IMR-90 (cell line): ENCODE measurements around the gene CBX3. TPM values are rescaled to one million over a fixed set of nuclear protein-coding genes. Genes with fewer than 3 reads are reported as not detected.
A peak's percentile ranks its signal among the peaks of the same experiment; 100 is the strongest.
"Not testable (repeated sequence)": the region's sequence is repeated elsewhere in the genome, so short reads cannot be mapped to it uniquely, and the experiment has no call there.

Source experiments
- ATAC-seq: fragments of 200-7000 bp; cut with Tn5 transposase; 2 replicates; pipeline ENCODE4 v1.9.1; 2020; ENCODE audit warnings: low read depth, mild to moderate bottlenecking, moderate library complexity
- BruUV-seq: library from RNA; stranded (reverse); fragments of 400-500 nt; replicated peaks from 2 replicates; lab custom pipeline; 2021; lab: Mats Ljungman, UMichigan
- CTCF ChIA-PET: fragments of 300-600 bp; formaldehyde crosslinking; extraction: SDS; loops from one replicate; lab custom pipeline; 2021; ENCODE audit warnings: antibody characterized with exemption; lab: Yijun Ruan, JAX
- POLR2A ChIA-PET: fragments of 300-600 bp; sonication (Branson Sonifier 250); formaldehyde crosslinking; loops from one replicate; lab custom pipeline; 2022; ENCODE audit warnings: antibody characterized with exemption; ENCODE audit not compliant: unreplicated experiment; lab: Charles Lee
- DNase-seq: peaks from one replicate; pipeline ENCODE4 v3.0.0; 2013
- H2AFZ ChIP-seq: replicated peaks from 2 replicates; pipeline ENCODE3; 2013; ENCODE audit warnings: low read length, mild to moderate bottlenecking; ENCODE audit not compliant: poor library complexity
- H2AK5ac ChIP-seq: 2 replicates; pipeline ENCODE4 v1.6.1; 2013; ENCODE audit warnings: low read depth, low read length, inconsistent platforms
- H2AK9ac ChIP-seq: replicated peaks from 2 replicates; pipeline ENCODE3; 2013; ENCODE audit warnings: mild to moderate bottlenecking, low read depth, low read length, moderate library complexity; ENCODE audit not compliant: poor library complexity
- H2BK120ac ChIP-seq: 2 replicates; pipeline ENCODE4 v1.6.1; 2013; ENCODE audit warnings: low read depth, low read length, inconsistent platforms
- H2BK15ac ChIP-seq: 3 replicates; pipeline ENCODE4 v1.6.1; 2013; ENCODE audit warnings: low read depth, low read length, inconsistent platforms
- H2BK20ac ChIP-seq: 2 replicates; pipeline ENCODE4 v1.6.1; 2013; ENCODE audit warnings: low read depth, mild to moderate bottlenecking, inconsistent platforms, low read length, moderate library complexity
- H2BK5ac ChIP-seq: 2 replicates; pipeline ENCODE4 v1.6.1; 2013; ENCODE audit warnings: mild to moderate bottlenecking, low read depth, low read length, inconsistent platforms; ENCODE audit not compliant: poor library complexity, severe bottlenecking
- H3K14ac ChIP-seq: replicated peaks from 2 replicates; pipeline ENCODE4 v1.6.1; 2013; ENCODE audit warnings: low read depth, low read length, inconsistent platforms
- H3K18ac ChIP-seq: 2 replicates; pipeline ENCODE4 v1.6.1; 2013; ENCODE audit warnings: low read depth, low read length, control low read depth
- H3K23ac ChIP-seq: 2 replicates; pipeline ENCODE4 v1.6.1; 2013; ENCODE audit warnings: low read depth, low read length, inconsistent platforms
- H3K27ac ChIP-seq: 2 replicates; pipeline ENCODE4 v1.5.1; 2013; ENCODE audit warnings: mild to moderate bottlenecking, control low read depth, low read length; ENCODE audit not compliant: insufficient read depth
- H3K27me3 ChIP-seq: 2 replicates; pipeline ENCODE4 v1.6.1; 2013; ENCODE audit warnings: low read length; ENCODE audit not compliant: control insufficient read depth, insufficient read depth
- H3K36me3 ChIP-seq: 2 replicates; pipeline ENCODE4 v1.6.1; 2013; ENCODE audit warnings: low read length, mixed read lengths; ENCODE audit not compliant: control insufficient read depth, insufficient read depth
- H3K4ac ChIP-seq: 2 replicates; pipeline ENCODE4 v1.6.1; 2013; ENCODE audit warnings: low read depth, low read length, inconsistent platforms
- H3K4me1 ChIP-seq: 2 replicates; pipeline ENCODE4 v1.6.1; 2013; ENCODE audit warnings: low read length, mixed read lengths; ENCODE audit not compliant: control insufficient read depth, insufficient read depth
- H3K4me2 ChIP-seq: 2 replicates; pipeline ENCODE4 v1.6.1; 2013; ENCODE audit warnings: low read depth, mild to moderate bottlenecking, control low read depth, low read length, moderate library complexity
- H3K4me3 ChIP-seq: 2 replicates; pipeline ENCODE4 v1.5.1; 2013; ENCODE audit warnings: low read depth, mild to moderate bottlenecking, control low read depth, low read length, moderate library complexity; ENCODE audit not compliant: insufficient read depth
- H3K56ac ChIP-seq: 2 replicates; pipeline ENCODE4 v1.6.1; 2013; ENCODE audit warnings: low read length, inconsistent platforms; ENCODE audit not compliant: insufficient read depth; ENCODE audit errors: extremely low read depth
- H3K79me1 ChIP-seq, 2 experiments: 2 replicates each; pipeline ENCODE4 v1.6.1; 2013; ENCODE audit warnings: low read length in 2 of 2, inconsistent platforms in 1 of 2, low read depth in 1 of 2
- H3K9ac ChIP-seq: 2 replicates; pipeline ENCODE4 v1.6.1; 2013; ENCODE audit warnings: low read depth, low read length, control low read depth
- H3K9me1 ChIP-seq: 2 replicates; pipeline ENCODE4 v1.6.1; 2013; ENCODE audit warnings: low read length, inconsistent platforms; ENCODE audit not compliant: insufficient read depth
- H3K9me3 ChIP-seq: 2 replicates; pipeline ENCODE4 v1.6.1; 2013; ENCODE audit warnings: low read length; ENCODE audit not compliant: control insufficient read depth, insufficient read depth
- H4K20me1 ChIP-seq: 2 replicates; pipeline ENCODE4 v1.6.1; 2013; ENCODE audit warnings: low read length, inconsistent platforms; ENCODE audit not compliant: insufficient read depth
- H4K5ac ChIP-seq: 2 replicates; pipeline ENCODE4 v1.6.1; 2013; ENCODE audit warnings: mild to moderate bottlenecking, low read depth, low read length, control low read depth
- H4K8ac ChIP-seq, 2 experiments: 2 replicates each; pipeline ENCODE4 v1.6.1; 2013; ENCODE audit warnings: low read depth in 2 of 2, low read length in 2 of 2, control low read depth in 1 of 2, inconsistent platforms in 1 of 2
- H4K91ac ChIP-seq: 2 replicates; pipeline ENCODE4 v1.6.1; 2013; ENCODE audit warnings: low read depth, low read length, inconsistent platforms; ENCODE audit not compliant: insufficient read depth
- WGBS, 2 experiments: methylation state at CpG; one replicate each; pipeline versions ENCODE4 v1.1.5 to v1.1.7; 2013; ENCODE audit warnings: missing lambda C conversion rate in 2 of 2; ENCODE audit not compliant: insufficient read length in 1 of 2; ENCODE audit errors: extremely low coverage in 2 of 2; 5-methylcytosine and 5-hydroxymethylcytosine counted together
- dilution Hi-C: fragments of 300-500 bp; cut with HindIII; formaldehyde crosslinking; loops from one replicate; pipeline ENCODE4 v1.14.3; 2018; ENCODE audit warnings: low sequenced_read_pairs; ENCODE audit not compliant: unreplicated experiment
- in situ Hi-C: fragments of 300-500 bp; cut with MboI; formaldehyde crosslinking; loops from 3 replicates; pipeline ENCODE4 v1.14.3; 2019; ENCODE audit warnings: low sequenced_read_pairs, inconsistent platforms, mixed read lengths
- intact Hi-C: fragments of 100-400 bp; cut with micrococcal nuclease; formaldehyde crosslinking; loops from 2 replicates; pipeline ENCODE4 v1.10.0; 2022
- polyA plus RNA-seq, 3 experiments: library from polyadenylated mRNA; depleted of rRNA; stranded (reverse); fragments of >200 nt; gene quantifications; 2 replicates each; pipeline ENCODE4 v1.2.3, GENCODE V29; 2012; ENCODE audit warnings: low replicate concordance in 1 of 3
- total RNA-seq: library from RNA; depleted of rRNA; stranded (reverse); fragments of >200 nt; gene quantifications from 2 replicates; pipeline ENCODE4 v1.2.3, GENCODE V29; 2012

Gene CBX3
- total and polyA plus RNA-seq, 2 of the 4 experiments (the other 2 are of a cell fraction): 38.2 to 76.5 TPM

GRCh38 chr7:26184281-26185101 lies 17.1 kb upstream of the CBX3 start:
- H4K5ac ChIP-seq, H2BK120ac ChIP-seq, CTCF ChIA-PET, H2BK20ac ChIP-seq, H3K9me3 ChIP-seq, H3K56ac ChIP-seq, H3K27me3 ChIP-seq, H3K18ac ChIP-seq, H2AK9ac ChIP-seq, H3K14ac ChIP-seq, in situ Hi-C loops, H3K9me1 ChIP-seq, ATAC-seq, H2AFZ ChIP-seq, H3K27ac ChIP-seq, H3K4me2 ChIP-seq, H2BK5ac ChIP-seq, H4K8ac ChIP-seq, dilution Hi-C loops, H3K4me3 ChIP-seq, H2AK5ac ChIP-seq, POLR2A ChIA-PET, H4K91ac ChIP-seq, H3K4ac ChIP-seq, H2BK15ac ChIP-seq, H3K23ac ChIP-seq, DNase-seq, H3K4me1 ChIP-seq, H3K9ac ChIP-seq: not testable (repeated sequence)
- TSS peak; percentile 2 for BruUV-seq
- H3K36me3 ChIP-seq: peaks cover 11% of the 10 kb centered on the region
- H4K20me1 ChIP-seq: peaks cover 43% of the 10 kb centered on the region
- peaks cover 17 to 24% of the 10 kb centered on the region in 2 experiments; a peak in 3 of 4 replicates for H3K79me1 ChIP-seq
- WGBS, 2 experiments: no CpG with 5 or more reads among the region's 4 CpGs
- intact Hi-C loops: loop anchor here (5.0 kb wide), 1 partner anchor 92 kb away; no protein-coding TSS in a partner anchor
